ENCODE data around the gene APEH.

The APEH gene

DNA sequence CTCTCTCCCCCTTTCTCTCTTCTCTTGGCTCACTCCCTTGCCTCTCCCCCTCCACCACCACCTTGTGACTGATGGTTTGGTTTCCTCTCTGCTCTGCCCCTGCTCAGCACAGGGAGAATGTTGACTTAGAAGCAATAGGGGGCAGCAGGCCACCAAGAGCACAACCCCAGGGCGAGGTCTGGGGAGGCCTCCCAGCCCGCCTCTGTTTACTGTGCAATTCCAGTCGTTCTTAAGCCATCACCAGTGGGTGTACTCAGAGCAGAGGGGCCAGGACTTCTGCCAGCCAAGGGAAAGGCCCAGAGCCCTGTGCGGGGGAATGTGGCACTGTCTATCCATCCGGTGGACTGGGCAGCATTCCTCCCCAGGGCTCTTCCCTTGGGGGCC, 5.7 kb upstream of the APEH start:
- ChIA-PET CTCF (interaction anchor here (1.1 to 1.6 kb wide), 2 partner anchors 61 to 129 kb away, joined by 5 to 6 read pairs; no protein-coding TSS in a partner anchor), POLR2A (interaction anchor here (1.8 kb wide), 1 partner anchor 128 kb away, joined by 10 read pairs; no protein-coding TSS in a partner anchor)

GRCh38 chr3:49668861-49669260, 5.3 kb upstream of the APEH start:
- no peak for TF ChIP-seq ARNT (IDR thresholded peaks at IDR 0.05)
- no peak for TF ChIP-seq FOXA1 (IDR thresholded peaks at IDR 0.05)
- no peak for TF ChIP-seq HDGF (IDR thresholded peaks at IDR 0.05; ENCODE audit: borderline replicate concordance)
- TF ChIP-seq SP1 (IDR thresholded peaks at IDR 0.05), result no peak
- TF ChIP-seq CTBP1 (IDR thresholded peaks at IDR 0.05; ENCODE audit: borderline replicate concordance), result no peak
- TF ChIP-seq BHLHE40 (IDR thresholded peaks at IDR 0.05; ENCODE audit: borderline replicate concordance), result no peak
- POLR2A ChIA-PET, result interaction anchor here (0.9 to 1.8 kb wide), 2 partner anchors 129 to 214 kb away, joined by 3 to 10 read pairs; no protein-coding TSS in a partner anchor
- DNase-seq (ENCODE audit: extremely low spot score), result no peak
- CTCF ChIA-PET, result interaction anchor here (1.1 to 1.6 kb wide), 2 partner anchors 61 to 129 kb away, joined by 5 to 6 read pairs; no protein-coding TSS in a partner anchor

More for the DNA sequence above, 5.7 kb upstream of the APEH start:
- DNase-seq (ENCODE audit: extremely low spot score), result no peak
- no peak for TF ChIP-seq FOXM1 (IDR thresholded peaks at IDR 0.05; ENCODE audit: borderline replicate concordance)
- TF ChIP-seq FOXA1 (IDR thresholded peaks at IDR 0.05), result no peak
- TF ChIP-seq HDGF (IDR thresholded peaks at IDR 0.05; ENCODE audit: borderline replicate concordance), result no peak
- TF ChIP-seq LEF1 (IDR thresholded peaks at IDR 0.05; ENCODE audit: borderline replicate concordance), result no peak
- no peak for TF ChIP-seq L3MBTL2 (conservative IDR thresholded peaks at IDR 0.05)
- TF ChIP-seq ARNT (IDR thresholded peaks at IDR 0.05), result no peak
- TF ChIP-seq TARDBP (IDR thresholded peaks at IDR 0.05), result no peak
- TF ChIP-seq FOXK2 (IDR thresholded peaks at IDR 0.05), result no peak
- no peak for TF ChIP-seq NFRKB (IDR thresholded peaks at IDR 0.05)
- no peak for TF ChIP-seq ZNF384 (IDR thresholded peaks at IDR 0.05)
- TF ChIP-seq BHLHE40 (IDR thresholded peaks at IDR 0.05; ENCODE audit: borderline replicate concordance), result no peak
- TF ChIP-seq ELF4 (IDR thresholded peaks at IDR 0.05), result no peak
- TF ChIP-seq SP1 (IDR thresholded peaks at IDR 0.05), result no peak
- TF ChIP-seq PKNOX1 (IDR thresholded peaks at IDR 0.05), result no peak
- no peak for TF ChIP-seq SUZ12 (IDR thresholded peaks at IDR 0.05)
- no peak for TF ChIP-seq CTBP1 (IDR thresholded peaks at IDR 0.05; ENCODE audit: borderline replicate concordance)

GRCh38 chr3:49669352-49669751, 4.8 kb upstream of the APEH start:
- POLR2A ChIA-PET, result interaction anchor here (0.9 to 1.8 kb wide), 2 partner anchors 129 to 214 kb away, joined by 3 to 10 read pairs; no protein-coding TSS in a partner anchor
- TF ChIP-seq BHLHE40 (IDR thresholded peaks at IDR 0.05; ENCODE audit: borderline replicate concordance) (no peak), NFRKB (IDR thresholded peaks at IDR 0.05) (no peak), FOXA1 (IDR thresholded peaks at IDR 0.05) (no peak), SP1 (IDR thresholded peaks at IDR 0.05) (no peak), ELF4 (IDR thresholded peaks at IDR 0.05) (no peak), HDGF (IDR thresholded peaks at IDR 0.05; ENCODE audit: borderline replicate concordance) (no peak), CTBP1 (IDR thresholded peaks at IDR 0.05; ENCODE audit: borderline replicate concordance) (no peak), FOXM1 (IDR thresholded peaks at IDR 0.05; ENCODE audit: borderline replicate concordance) (no peak), LEF1 (IDR thresholded peaks at IDR 0.05; ENCODE audit: borderline replicate concordance) (no peak), SUZ12 (IDR thresholded peaks at IDR 0.05) (no peak), ZNF384 (IDR thresholded peaks at IDR 0.05) (no peak), FOXK2 (IDR thresholded peaks at IDR 0.05) (no peak), PKNOX1 (IDR thresholded peaks at IDR 0.05) (no peak), ARNT (IDR thresholded peaks at IDR 0.05) (no peak), L3MBTL2 (conservative IDR thresholded peaks at IDR 0.05) (no peak), TARDBP (IDR thresholded peaks at IDR 0.05) (no peak)
- CTCF ChIA-PET, result interaction anchor here (0.5 to 1.6 kb wide), 3 partner anchors 62 to 132 kb away, joined by 4 to 6 read pairs (median 5); no protein-coding TSS in a partner anchor
- DNase-seq (ENCODE audit: extremely low spot score), result no peak

DNA sequence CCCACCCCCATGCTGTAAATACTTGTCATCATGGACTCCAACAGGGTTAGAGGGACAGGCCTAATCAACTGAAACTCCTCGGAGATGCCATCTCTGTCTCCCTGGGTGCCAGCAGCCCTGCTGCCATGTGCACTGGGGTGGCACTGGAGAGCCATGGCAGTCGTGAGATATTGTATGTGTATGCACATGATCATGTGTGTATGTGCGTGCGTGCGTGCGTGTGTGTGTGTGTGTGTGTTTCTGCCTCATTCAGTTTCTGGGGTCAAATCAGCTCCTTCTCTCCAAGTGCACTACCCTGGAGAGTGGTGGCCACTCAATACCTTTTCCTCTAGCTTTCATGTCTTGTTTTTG, 3.2 kb upstream of the APEH start:
- POLR2A ChIA-PET, result interaction anchor here (1.2 to 2.6 kb wide), 2 partner anchors 116 to 131 kb away, joined by 6 to 26 read pairs; partner anchors contain the start of gene BSN

More for the DNA sequence above, 3.2 kb upstream of the APEH start:
- CTCF ChIA-PET, result interaction anchor here (1.1 to 2.1 kb wide), 2 partner anchors 7 to 131 kb away, joined by 3 to 36 read pairs; no protein-coding TSS in a partner anchor
- DNase-seq (ENCODE audit: extremely low spot score), result no peak
- TF ChIP-seq ELF4 (IDR thresholded peaks at IDR 0.05), result no peak
- TF ChIP-seq FOXK2 (IDR thresholded peaks at IDR 0.05), result no peak
- no peak for TF ChIP-seq ZNF384 (IDR thresholded peaks at IDR 0.05)
- TF ChIP-seq FOXM1 (IDR thresholded peaks at IDR 0.05; ENCODE audit: borderline replicate concordance), result no peak
- TF ChIP-seq SP1 (IDR thresholded peaks at IDR 0.05), result no peak
- TF ChIP-seq SUZ12 (IDR thresholded peaks at IDR 0.05), result no peak
- no peak for TF ChIP-seq ARNT (IDR thresholded peaks at IDR 0.05)
- no peak for TF ChIP-seq HDGF (IDR thresholded peaks at IDR 0.05; ENCODE audit: borderline replicate concordance)
- no peak for TF ChIP-seq L3MBTL2 (conservative IDR thresholded peaks at IDR 0.05)
- TF ChIP-seq BHLHE40 (IDR thresholded peaks at IDR 0.05; ENCODE audit: borderline replicate concordance), result no peak
- no peak for TF ChIP-seq NFRKB (IDR thresholded peaks at IDR 0.05)
- no peak for TF ChIP-seq TARDBP (IDR thresholded peaks at IDR 0.05)
- no peak for TF ChIP-seq PKNOX1 (IDR thresholded peaks at IDR 0.05)
- no peak for TF ChIP-seq FOXA1 (IDR thresholded peaks at IDR 0.05)
